Sigmoid colon (tissue), 7 donors: ENCODE measurements around the gene SLC7A8. TPM values are rescaled to one million over a fixed set of nuclear protein-coding genes. Genes with fewer than 3 reads are reported as not detected.
A peak's percentile ranks its signal among the peaks of the same experiment; 100 is the strongest.

Experiments
- DNase-seq: peaks from one replicate; pipeline ENCODE4 v3.0.0-alpha.2; 2019
- H3K27ac ChIP-seq, 4 donors: fragments of 200-600 bp; sonication (generic); one replicate each; pipeline ENCODE4 v1.5.1; 2016 to 2019; ENCODE audit warnings: mild to moderate bottlenecking in 1 of 4
- H3K27me3 ChIP-seq, 3 donors: fragments of 200-600 bp; sonication (generic); one replicate each; pipeline ENCODE4 v1.5.1; 2019; ENCODE audit warnings: mild to moderate bottlenecking in 1 of 3
- H3K36me3 ChIP-seq, 4 donors: fragments of 200-600 bp; sonication (generic); one replicate each; pipeline ENCODE4 v1.5.1; 2016 to 2019
- H3K4me1 ChIP-seq, 4 donors: fragments of 200-600 bp; sonication (generic); one replicate each; pipeline ENCODE4 v1.5.1; 2017 to 2019
- H3K4me3 ChIP-seq, 4 donors: fragments of 200-600 bp; sonication (generic); one replicate each; pipeline ENCODE4 v1.5.1; 2017 to 2019; ENCODE audit warnings: mild to moderate bottlenecking in 2 of 4, moderate library complexity in 1 of 4
- H3K9me3 ChIP-seq, 4 donors: fragments of 200-600 bp in 3 of 4; sonication (generic) in 3 of 4; one replicate each; pipeline versions ENCODE4 v1.5.1 to v1.6.1; 2013 to 2019
- CTCF ChIP-seq, 4 experiments: fragments of 450-650 bp in 3 of 4; fragments of 200-600 bp in 1 of 4; IDR thresholded peaks; one replicate each; pipeline ENCODE4 v1.5.1; 2016 to 2019; ENCODE audit warnings: antibody characterized with exemption in 4 of 4, mild to moderate bottlenecking in 3 of 4, moderate library complexity in 2 of 4
- POLR2AphosphoS5 ChIP-seq, 4 donors: sonication (generic); formaldehyde crosslinking; IDR thresholded peaks; one replicate each; pipeline ENCODE4 v1.6.1; 2017; ENCODE audit warnings: antibody characterized with exemption in 4 of 4
- WGBS, 2 donors: extraction: QIAGEN DNeasy Blood & Tissue Kit; methylation state at CpG; one replicate each; pipeline ENCODE4 v1.1.7; 2013; 5-methylcytosine and 5-hydroxymethylcytosine counted together
- intact Hi-C: fragments of 100-400 bp; cut with DNase I; formaldehyde crosslinking; loops from one replicate; pipeline ENCODE4 v1.15.1; 2023
- polyA plus RNA-seq, 3 donors: library from polyadenylated mRNA; stranded (reverse); fragments of 200-250 nt; gene quantifications; one replicate each; pipeline ENCODE4 v1.2.3, GENCODE V29; 2013
- small RNA-seq, 3 donors: library from RNA; depleted of rRNA; stranded (forward); fragments of <200 nt; gene quantifications; one replicate each; pipeline ENCODE3, GENCODE V24; 2016
- total RNA-seq, 4 donors: library from RNA; depleted of rRNA; stranded (reverse); fragments of >200 nt; gene quantifications; one replicate each; pipeline ENCODE4 v1.1.0, GENCODE V29; 2016
- donor health status: healthy with polysubstance abuse.
- donor health status: Bipolar disorder and iron deficiency.
- donor health status: healthy.

SLC7A8 gene
- total and polyA plus RNA-seq, 7 donors = 5.5 to 24.7 (median 13.2) TPM

- intact Hi-C loops = no loop called here
- 68 to 71% methylated on average over 5 of the region's 5 CpGs for WGBS, 2 donors
- H3K9me3 ChIP-seq = no peaks in the 10 kb centered on the region
- peaks cover 47 to 98% (median 77%) of the 10 kb centered on the region in 4 donors for H3K36me3 ChIP-seq
- DNase-seq = no peak
- peak overlapping the region in 1 of 4 donors; percentile 9 for H3K27ac ChIP-seq
- no peak overlapping the region for H3K4me3 ChIP-seq
- H3K27me3 ChIP-seq = no peaks in the 10 kb centered on the region
- H3K4me1 ChIP-seq = peaks cover 0 to 24% (median 13%) of the 10 kb centered on the region in 4 donors
- TF ChIP-seq POLR2AphosphoS5 (IDR thresholded peaks at IDR 0.05) (no peak), CTCF (IDR thresholded peaks at IDR 0.05) (peak in 2 of 4 experiments; percentile 32 to 55)
Measured at GRCh38 chr14:23076785-23077408, 106.6 kb downstream of the SLC7A8 start.

Small RNA genes lying within 50 kb of the gene (small RNA-seq; reads per million reads assigned to genes)
- gene AL049829.1 = 0 reads per million in 3 donors
- gene RNU6-1138P = 0 reads per million in 3 donors

Other genes with a start within 250 kb of the SLC7A8 start
- gene HAUS4, start 226.6 kb downstream of the SLC7A8 start, total RNA-seq = 10 to 100 TPM; 28.1 to 82.6 (median 59.8) TPM
- gene HAUS4, start 226.6 kb downstream of the SLC7A8 start, polyA plus RNA-seq = 10 to 100 TPM; 37.8 to 46.7 (median 44.9) TPM
- gene AJUBA, start 201.1 kb downstream of the SLC7A8 start, total RNA-seq = 1 to 10 TPM; 5.0 to 5.5 (median 5.1) TPM
- 1 to 10 TPM in 2 of 3 donors, under 1 TPM in 1; 0.23 to 7.8 (median 6.0) TPM for gene AJUBA, start 201.1 kb downstream of the SLC7A8 start, polyA plus RNA-seq
- 10 to 100 TPM in 3 of 4 donors, 1 to 10 TPM in 1; 8.9 to 19.9 (median 12.9) TPM for gene C14orf93, start 173.5 kb downstream of the SLC7A8 start, total RNA-seq
- 10 to 100 TPM in 2 of 3 donors, 1 to 10 TPM in 1; 7.4 to 11.9 (median 10.2) TPM for gene C14orf93, start 173.5 kb downstream of the SLC7A8 start, polyA plus RNA-seq
- 100 to 1,000 TPM; 113 to 179 (median 135) TPM for gene PSMB5, start 148.8 kb downstream of the SLC7A8 start, total RNA-seq
- 100 to 1,000 TPM; 132 to 145 (median 141) TPM for gene PSMB5, start 148.8 kb downstream of the SLC7A8 start, polyA plus RNA-seq
- under 1 TPM in 1 of 4 donors, not detected in 3; 0.41 TPM for gene PSMB11, start 141.4 kb downstream of the SLC7A8 start, total RNA-seq
- under 1 TPM in 1 of 3 donors, not detected in 2; 0.06 TPM for gene PSMB11, start 141.4 kb downstream of the SLC7A8 start, polyA plus RNA-seq
- gene CDH24, start 126.1 kb downstream of the SLC7A8 start, total RNA-seq = 1 to 10 TPM; 2.0 to 7.5 (median 2.8) TPM
- gene CDH24, start 126.1 kb downstream of the SLC7A8 start, polyA plus RNA-seq = 1 to 10 TPM in 1 of 3 donors, under 1 TPM in 2; 0.46 to 5.4 (median 0.60) TPM
- gene ACIN1, start 88.5 kb downstream of the SLC7A8 start, total RNA-seq = 100 to 1,000 TPM in 1 of 4 donors, 10 to 100 TPM in 3; 79.9 to 129 (median 93.9) TPM
- gene ACIN1, start 88.5 kb downstream of the SLC7A8 start, polyA plus RNA-seq = 100 to 1,000 TPM in 1 of 3 donors, 10 to 100 TPM in 2; 37.8 to 114 (median 40.9) TPM
- gene C14orf119, start 88.2 kb downstream of the SLC7A8 start, total RNA-seq = 10 to 100 TPM; 22.4 to 38.9 (median 30.1) TPM
- 10 to 100 TPM; 49.2 to 94.3 (median 50.0) TPM for gene C14orf119, start 88.2 kb downstream of the SLC7A8 start, polyA plus RNA-seq
- gene CIROP, start 78.7 kb downstream of the SLC7A8 start, total RNA-seq = under 1 TPM in 1 of 4 donors, not detected in 3; 0.27 TPM
- gene CIROP, start 78.7 kb downstream of the SLC7A8 start, polyA plus RNA-seq = not detected
- gene CEBPE, start 64.4 kb downstream of the SLC7A8 start, total RNA-seq = under 1 TPM in 1 of 4 donors, not detected in 3; 0.68 TPM
- gene CEBPE, start 64.4 kb downstream of the SLC7A8 start, polyA plus RNA-seq = under 1 TPM in 1 of 3 donors, not detected in 2; 0.28 TPM
- not detected for gene RNF212B, start 54.3 kb upstream of the SLC7A8 start, total RNA-seq
- not detected for gene RNF212B, start 54.3 kb upstream of the SLC7A8 start, polyA plus RNA-seq
- gene HOMEZ, start 102.5 kb upstream of the SLC7A8 start, total RNA-seq = 10 to 100 TPM in 1 of 4 donors, 1 to 10 TPM in 3; 5.4 to 10.5 (median 6.1) TPM
- 10 to 100 TPM in 1 of 3 donors, 1 to 10 TPM in 2; 6.0 to 12.0 (median 6.5) TPM for gene HOMEZ, start 102.5 kb upstream of the SLC7A8 start, polyA plus RNA-seq
- 10 to 100 TPM in 1 of 4 donors, 1 to 10 TPM in 3; 4.5 to 10.7 (median 8.9) TPM for gene PPP1R3E, start 119.2 kb upstream of the SLC7A8 start, total RNA-seq
- 10 to 100 TPM in 1 of 3 donors, 1 to 10 TPM in 2; 2.5 to 12.9 (median 3.6) TPM for gene PPP1R3E, start 119.2 kb upstream of the SLC7A8 start, polyA plus RNA-seq
- gene BCL2L2, start 123.2 kb upstream of the SLC7A8 start, total RNA-seq = 100 to 1,000 TPM in 2 of 4 donors, 10 to 100 TPM in 2; 75.9 to 118 (median 101) TPM
- 10 to 100 TPM; 57.0 to 63.3 (median 61.9) TPM for gene BCL2L2, start 123.2 kb upstream of the SLC7A8 start, polyA plus RNA-seq
- gene PABPN1, start 137.8 kb upstream of the SLC7A8 start, total RNA-seq = 10 to 100 TPM; 38.3 to 71.5 (median 48.3) TPM
- 100 to 1,000 TPM in 1 of 3 donors, 10 to 100 TPM in 2; 69.1 to 137 (median 76.3) TPM for gene PABPN1, start 137.8 kb upstream of the SLC7A8 start, polyA plus RNA-seq
- gene SLC22A17, start 169.2 kb upstream of the SLC7A8 start, total RNA-seq = 10 to 100 TPM; 18.1 to 38.8 (median 26.3) TPM
- gene SLC22A17, start 169.2 kb upstream of the SLC7A8 start, polyA plus RNA-seq = 10 to 100 TPM in 1 of 3 donors, under 1 TPM in 2; 0.60 to 10.6 (median 0.92) TPM
- 10 to 100 TPM in 3 of 4 donors, 1 to 10 TPM in 1; 10.0 to 19.9 (median 11.5) TPM for gene EFS, start 181.5 kb upstream of the SLC7A8 start, total RNA-seq
- gene EFS, start 181.5 kb upstream of the SLC7A8 start, polyA plus RNA-seq = 1 to 10 TPM in 2 of 3 donors, under 1 TPM in 1; 0.46 to 3.0 (median 2.9) TPM
- gene IL25, start 189.1 kb upstream of the SLC7A8 start, total RNA-seq = not detected
- not detected for gene IL25, start 189.1 kb upstream of the SLC7A8 start, polyA plus RNA-seq
- 1 to 10 TPM; 1.8 to 4.6 (median 3.8) TPM for gene CMTM5, start 193.4 kb upstream of the SLC7A8 start, total RNA-seq
- 1 to 10 TPM in 1 of 3 donors, not detected in 2; 1.2 TPM for gene CMTM5, start 193.4 kb upstream of the SLC7A8 start, polyA plus RNA-seq
- not detected for gene MYH6, start 224.6 kb upstream of the SLC7A8 start, total RNA-seq
- 1 to 10 TPM; 1.5 to 4.9 (median 3.0) TPM for gene MYH6, start 224.6 kb upstream of the SLC7A8 start, polyA plus RNA-seq